Glutamatergic neuron (in vitro differentiated cells): ENCODE results near the gene MMP2. TPM values are rescaled to one million over a fixed set of nuclear protein-coding genes. Genes with fewer than 3 reads are reported as not detected.

Source experiments
- DNase-seq: peaks from one replicate; pipeline ENCODE4 v3.0.0; 2022
- H3K27ac Mint-ChIP-seq: one replicate; pipeline ENCODE4 v1.8.0; 2020; ENCODE audit warnings: mild to moderate bottlenecking, mixed read lengths, inconsistent platforms; ENCODE audit not compliant: unreplicated experiment
- H3K27me3 Mint-ChIP-seq: one replicate; pipeline ENCODE4 v1.8.0; 2020; ENCODE audit warnings: mild to moderate bottlenecking, moderate library complexity, mixed read lengths, inconsistent platforms; ENCODE audit not compliant: unreplicated experiment
- H3K36me3 Mint-ChIP-seq: one replicate; pipeline ENCODE4 v1.8.0; 2020; ENCODE audit warnings: mild to moderate bottlenecking, mixed read lengths, inconsistent platforms; ENCODE audit not compliant: unreplicated experiment
- H3K4me1 Mint-ChIP-seq: one replicate; pipeline ENCODE4 v1.8.0; 2020; ENCODE audit warnings: mild to moderate bottlenecking, low read depth, mixed read lengths, inconsistent platforms; ENCODE audit not compliant: unreplicated experiment
- H3K4me3 Mint-ChIP-seq: one replicate; pipeline ENCODE4 v1.8.0; 2020; ENCODE audit warnings: mild to moderate bottlenecking, mixed read lengths, inconsistent platforms; ENCODE audit not compliant: unreplicated experiment
- H3K9me3 Mint-ChIP-seq: one replicate; pipeline ENCODE4 v1.8.0; 2020; ENCODE audit warnings: mild to moderate bottlenecking, moderate library complexity, mixed read lengths, inconsistent platforms; ENCODE audit not compliant: unreplicated experiment
- total RNA-seq: library from RNA; stranded (reverse); fragmentation: NEBNext Ultra II Directional; extraction: Animal tissue kit (Norgen Biotek cat#: 25700); gene quantifications from one replicate; pipeline ENCODE4 v1.2.1, GENCODE V29; 2021; ENCODE audit not compliant: unreplicated experiment
- TF ChIP-seq, protein P1 (sequence below): fragments of 200-600 bp; sonication (generic); IDR thresholded peaks from one replicate; pipeline ENCODE4 v1.5.0; 2021; ENCODE audit not compliant: partially characterized antibody, unreplicated experiment

MMP2 gene
- total RNA-seq, 1 donor from 2014 or later: 7.0 TPM

DNA sequence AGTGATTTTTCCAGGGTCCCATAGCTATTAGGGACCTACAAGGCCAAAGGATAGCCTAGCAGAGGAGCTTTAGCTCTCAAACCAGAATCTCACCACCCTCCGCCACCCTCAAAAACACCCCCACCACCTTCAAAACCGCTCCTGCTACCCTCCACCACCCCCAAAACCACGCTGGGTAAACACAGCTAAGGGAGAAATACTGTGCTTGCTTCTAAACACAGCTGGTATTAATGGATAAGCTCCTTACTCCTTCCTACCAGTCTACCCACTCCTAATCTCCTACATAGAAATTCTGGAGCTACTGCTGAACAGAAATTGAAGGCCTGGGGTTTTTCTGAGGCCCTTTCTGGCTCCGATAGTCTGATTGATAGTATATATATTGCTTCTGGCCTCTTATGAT is 27.7 kb downstream of the MMP2 start:
- no peak overlapping the region for H3K27ac Mint-ChIP-seq
- peaks cover 10% of the 10 kb centered on the region for H3K4me1 Mint-ChIP-seq
- TF ChIP-seq, protein P1, sequence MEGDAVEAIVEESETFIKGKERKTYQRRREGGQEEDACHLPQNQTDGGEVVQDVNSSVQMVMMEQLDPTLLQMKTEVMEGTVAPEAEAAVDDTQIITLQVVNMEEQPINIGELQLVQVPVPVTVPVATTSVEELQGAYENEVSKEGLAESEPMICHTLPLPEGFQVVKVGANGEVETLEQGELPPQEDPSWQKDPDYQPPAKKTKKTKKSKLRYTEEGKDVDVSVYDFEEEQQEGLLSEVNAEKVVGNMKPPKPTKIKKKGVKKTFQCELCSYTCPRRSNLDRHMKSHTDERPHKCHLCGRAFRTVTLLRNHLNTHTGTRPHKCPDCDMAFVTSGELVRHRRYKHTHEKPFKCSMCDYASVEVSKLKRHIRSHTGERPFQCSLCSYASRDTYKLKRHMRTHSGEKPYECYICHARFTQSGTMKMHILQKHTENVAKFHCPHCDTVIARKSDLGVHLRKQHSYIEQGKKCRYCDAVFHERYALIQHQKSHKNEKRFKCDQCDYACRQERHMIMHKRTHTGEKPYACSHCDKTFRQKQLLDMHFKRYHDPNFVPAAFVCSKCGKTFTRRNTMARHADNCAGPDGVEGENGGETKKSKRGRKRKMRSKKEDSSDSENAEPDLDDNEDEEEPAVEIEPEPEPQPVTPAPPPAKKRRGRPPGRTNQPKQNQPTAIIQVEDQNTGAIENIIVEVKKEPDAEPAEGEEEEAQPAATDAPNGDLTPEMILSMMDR: no peak
- no peak for DNase-seq
- peaks cover 8% of the 10 kb centered on the region for H3K27me3 Mint-ChIP-seq
- H3K36me3 Mint-ChIP-seq: no peaks in the 10 kb centered on the region
- H3K9me3 Mint-ChIP-seq: no peaks in the 10 kb centered on the region
- no peak overlapping the region for H3K4me3 Mint-ChIP-seq

DNA sequence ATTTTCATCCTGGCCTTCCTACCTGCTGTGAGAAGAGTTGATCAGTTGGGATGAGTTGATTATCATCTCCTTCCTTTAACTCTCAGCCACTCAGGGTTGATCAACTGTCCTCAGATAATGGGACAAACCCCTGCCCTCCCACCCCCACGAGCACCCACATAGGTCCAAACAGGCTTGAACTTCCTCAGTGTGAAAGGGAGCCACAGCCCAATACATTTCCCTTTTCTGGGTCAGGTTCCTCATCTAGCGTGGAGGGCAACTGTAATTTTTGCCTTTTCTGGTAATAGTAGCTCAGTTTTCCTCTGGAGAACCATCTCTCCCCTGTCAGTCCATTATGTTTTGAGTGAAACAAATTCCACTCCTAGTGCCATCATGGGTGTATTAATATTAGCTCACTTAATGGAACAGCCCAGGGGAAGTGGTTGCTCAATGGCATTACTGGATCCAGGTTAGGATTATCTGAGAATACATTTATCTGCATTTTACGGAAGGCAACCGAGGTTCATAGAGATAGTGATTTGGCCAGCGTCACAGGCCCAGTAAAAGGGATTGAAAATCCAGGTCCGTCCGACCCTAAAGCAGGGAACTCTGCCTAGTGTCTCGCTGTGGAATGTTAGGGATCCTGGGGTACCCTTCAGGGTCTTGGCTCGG is 29.4 kb downstream of the MMP2 start:
- Mint-ChIP-seq H3K36me3 (no peaks in the 10 kb centered on the region), H3K4me3 (peak overlapping the region; percentile 78), H3K27me3 (peaks cover 8% of the 10 kb centered on the region), H3K4me1 (peaks cover 10% of the 10 kb centered on the region), H3K27ac (no peak overlapping the region), H3K9me3 (no peaks in the 10 kb centered on the region)
- no peak for DNase-seq
- TF ChIP-seq, protein P1: no peak

DNA sequence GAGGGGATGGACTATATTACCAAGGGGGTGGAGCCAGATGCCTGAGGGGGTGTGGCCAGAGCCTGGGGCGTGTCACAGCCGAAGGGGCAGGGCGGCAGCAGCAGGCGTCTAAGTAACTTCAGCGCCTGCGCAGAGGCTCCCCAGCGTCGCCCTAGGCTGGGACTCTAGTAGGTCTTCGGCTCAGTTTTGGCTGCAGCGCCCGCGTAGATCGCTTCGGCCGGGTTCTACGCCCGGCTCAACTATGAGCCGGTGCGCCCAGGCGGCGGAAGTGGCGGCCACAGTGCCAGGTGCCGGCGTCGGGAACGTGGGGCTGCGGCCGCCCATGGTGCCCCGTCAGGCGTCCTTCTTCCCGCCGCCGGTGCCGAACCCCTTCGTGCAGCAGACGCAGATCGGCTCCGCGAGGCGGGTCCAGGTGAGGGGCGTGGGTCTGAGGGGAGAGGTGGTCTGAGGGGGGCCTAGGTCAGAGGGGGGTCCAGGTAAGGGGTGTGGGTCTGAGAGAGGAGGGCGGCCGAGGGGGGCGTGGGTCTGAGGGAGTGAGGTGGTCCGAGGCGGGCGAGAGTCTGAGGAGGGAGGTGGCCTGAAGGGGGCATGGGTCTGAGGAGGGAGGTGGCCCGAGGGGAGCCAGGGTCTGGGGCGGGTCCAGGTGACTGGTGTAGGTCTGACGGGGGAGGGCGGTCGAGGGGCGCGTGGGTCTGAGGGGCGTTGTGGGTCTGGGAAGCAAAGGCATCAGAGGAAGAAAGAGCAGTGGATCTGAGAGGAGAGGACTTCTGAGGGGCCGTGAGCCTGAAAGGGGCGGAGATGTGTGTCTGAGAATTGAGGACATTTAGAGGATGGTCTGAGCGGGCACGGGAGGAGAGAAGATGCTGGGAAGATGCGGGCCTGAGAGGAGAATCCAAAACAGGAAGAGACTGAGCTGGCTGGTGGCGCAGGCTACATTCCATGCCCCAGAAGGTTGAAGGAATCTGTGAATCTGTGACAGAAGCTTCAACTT is 30.2 kb downstream of the MMP2 start, which contains the start of gene LPCAT2:
Gene LPCAT2 (plus strand): TSS at position 132 of the 991 bp plus-strand sequence. CDS start 110 bp downstream, at position 242.
- TF ChIP-seq, protein P1: no peak
- no peaks in the 10 kb centered on the region for H3K9me3 Mint-ChIP-seq
- H3K36me3 Mint-ChIP-seq: no peaks in the 10 kb centered on the region
- peaks cover 8% of the 10 kb centered on the region for H3K27me3 Mint-ChIP-seq
- DNase-seq: peak; percentile 87
- peaks cover 10% of the 10 kb centered on the region for H3K4me1 Mint-ChIP-seq
- H3K27ac Mint-ChIP-seq: no peak within 1 kb of the TSS
- peak within 1 kb of the TSS; percentile 78 for H3K4me3 Mint-ChIP-seq

DNA sequence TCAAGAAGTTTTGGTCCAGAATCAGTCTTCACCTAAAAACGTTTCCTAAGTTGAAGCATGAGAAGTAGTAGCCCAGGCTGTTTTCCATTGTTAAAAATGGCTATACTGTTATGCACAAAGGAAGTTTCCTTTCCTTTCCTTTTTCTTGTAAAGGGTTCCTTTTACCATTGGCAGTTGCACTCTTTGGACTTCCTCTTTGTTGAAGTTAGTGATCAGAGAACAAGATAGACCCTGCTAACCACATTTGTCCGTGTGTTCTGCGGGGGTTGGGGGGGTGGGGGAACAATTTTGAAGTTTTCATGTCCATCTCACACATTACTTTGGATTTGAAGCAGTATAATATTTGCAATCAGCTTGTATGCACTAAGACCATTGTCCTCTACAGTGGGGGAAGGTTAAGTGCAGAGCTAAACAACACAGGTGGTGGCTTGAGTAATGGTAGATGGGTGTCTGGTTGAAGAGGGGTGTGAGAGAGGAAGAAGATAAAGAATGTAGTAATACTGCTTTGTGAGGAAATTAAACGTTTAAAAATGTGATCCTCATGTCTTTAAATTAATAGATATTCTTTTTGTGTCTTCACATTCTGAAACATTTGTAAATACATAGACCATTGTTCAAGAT is 31.3 kb downstream of the MMP2 start:
- Mint-ChIP-seq H3K27me3 (peaks cover 8% of the 10 kb centered on the region), H3K4me1 (peaks cover 10% of the 10 kb centered on the region), H3K4me3 (peak overlapping the region; percentile 74), H3K36me3 (no peaks in the 10 kb centered on the region), H3K27ac (no peak overlapping the region), H3K9me3 (no peaks in the 10 kb centered on the region)
- TF ChIP-seq, protein P1: no peak
- no peak for DNase-seq
